T-cell (primary cell): ENCODE measurements around the gene RBM43. TPM values are rescaled to one million over a fixed set of nuclear protein-coding genes. Genes with fewer than 3 reads are reported as not detected.
"Not testable (repeated sequence)": the region's sequence is repeated elsewhere in the genome, so short reads cannot be mapped to it uniquely, and the experiment has no call there.

Experiments used
- ATAC-seq, 4 experiments: fragments of 200-7000 bp in 3 of 4; fragments of 150-1000 bp in 1 of 4; cut with Tn5 transposase; replicated peaks in 1 of 4; 1 replicate in 3 of 4; 2 replicates in 1 of 4; pipeline ENCODE4 v1.10.0; 2021; ENCODE audit warnings: moderate library complexity in 3 of 4, mild to moderate bottlenecking in 2 of 4, moderate number of reproducible peaks in 1 of 4
- CTCF ChIA-PET, 2 donors: fragments of 300-600 bp; sonication (Branson Sonifier 250); formaldehyde crosslinking; loops; one replicate each; lab custom pipeline; 2022; ENCODE audit warnings: antibody characterized with exemption in 2 of 2; lab: Charles Lee
- POLR2A ChIA-PET, 2 donors: fragments of 300-600 bp; sonication (Branson Sonifier 250); formaldehyde crosslinking; loops; one replicate each; lab custom pipeline; 2022; ENCODE audit warnings: antibody characterized with exemption in 2 of 2; lab: Charles Lee
- DNase-seq, 35 experiments: peaks; one replicate each; pipeline versions ENCODE4 v3.0.0 to v3.0.0-alpha.2; 2013 to 2023
- H3K27ac ChIP-seq: one replicate; pipeline ENCODE4 v1.5.1; 2013; ENCODE audit warnings: low read length
- H3K27me3 ChIP-seq, 2 experiments: replicated peaks in 1 of 2; 1 replicate in 1 of 2; 2 replicates in 1 of 2; pipeline versions ENCODE4 v1.6.1 to v1.7.0; 2013; ENCODE audit warnings: low read length in 1 of 2, mixed read lengths in 1 of 2; ENCODE audit not compliant: control insufficient read depth in 2 of 2, insufficient read depth in 2 of 2; ENCODE audit errors: extremely low read depth in 1 of 2
- H3K36me3 ChIP-seq, 2 donors: 1 replicate in 1 of 2; 2 replicates in 1 of 2; pipeline versions ENCODE4 v1.6.1 to v1.7.0; 2013; ENCODE audit warnings: low read length in 1 of 2; ENCODE audit not compliant: control insufficient read depth in 2 of 2, insufficient read depth in 1 of 2; ENCODE audit errors: extremely low read depth in 1 of 2
- H3K4me1 ChIP-seq, 2 experiments: 1 replicate in 1 of 2; 2 replicates in 1 of 2; pipeline versions ENCODE4 v1.6.1 to v1.7.0; 2013; ENCODE audit warnings: low read length in 2 of 2, mixed read lengths in 1 of 2; ENCODE audit not compliant: insufficient read depth in 2 of 2, control insufficient read depth in 1 of 2; ENCODE audit errors: extremely low read depth in 1 of 2
- H3K4me3 ChIP-seq, 2 donors: 1 replicate in 1 of 2; 2 replicates in 1 of 2; pipeline versions ENCODE4 v1.5.1 to v1.7.0; 2013; ENCODE audit warnings: mild to moderate bottlenecking in 2 of 2, low read length in 1 of 2, moderate library complexity in 1 of 2; ENCODE audit not compliant: control insufficient read depth in 1 of 2; ENCODE audit errors: extremely low read depth in 1 of 2
- H3K9me3 ChIP-seq: 2 replicates; pipeline ENCODE4 v1.7.0; 2013
- H3K27ac Mint-ChIP-seq, 2 donors: one replicate each; pipeline ENCODE4 v1.8.0; 2020 to 2021; ENCODE audit warnings: mild to moderate bottlenecking in 2 of 2, mixed read lengths in 2 of 2
- H3K27me3 Mint-ChIP-seq, 2 donors: one replicate each; pipeline ENCODE4 v1.8.0; 2021 to 2022; ENCODE audit warnings: mixed read lengths in 2 of 2
- H3K36me3 Mint-ChIP-seq: one replicate; pipeline ENCODE4 v1.8.0; 2021; ENCODE audit warnings: mixed read lengths
- H3K4me1 Mint-ChIP-seq, 3 donors: one replicate each; pipeline ENCODE4 v1.8.0; 2020 to 2022; ENCODE audit warnings: mixed read lengths in 3 of 3, mild to moderate bottlenecking in 1 of 3
- H3K4me3 Mint-ChIP-seq, 3 donors: one replicate each; pipeline ENCODE4 v1.8.0; 2020 to 2022; ENCODE audit warnings: mild to moderate bottlenecking in 3 of 3, mixed read lengths in 3 of 3, moderate library complexity in 3 of 3
- H3K9me3 Mint-ChIP-seq, 3 donors: one replicate each; pipeline ENCODE4 v1.8.0; 2020 to 2022; ENCODE audit warnings: mixed read lengths in 3 of 3
- WGBS: methylation state at CpG from one replicate; pipeline ENCODE4 v1.1.5; 2013; ENCODE audit warnings: missing lambda C conversion rate; ENCODE audit not compliant: insufficient coverage; 5-methylcytosine and 5-hydroxymethylcytosine counted together
- total RNA-seq, 35 experiments: library from RNA in 6 of 35; stranded (reverse) in 6 of 35; fragments of 120-200 nt in 1 of 35; gene quantifications; one replicate each; pipeline versions ENCODE4 v1.2.1 to v1.2.4 and lab custom pipeline; 2013 to 2026

Gene RBM43
- total RNA-seq (10 to 100 TPM; 11.4 to 18.2 (median 16.8) TPM), total RNA-seq (lab: John Stamatoyannopoulos, UW) (1.3 to 40.1 (median 14.5) reads per million in 29 experiments)
- total RNA-seq (2013), result 22.1 TPM

DNA sequence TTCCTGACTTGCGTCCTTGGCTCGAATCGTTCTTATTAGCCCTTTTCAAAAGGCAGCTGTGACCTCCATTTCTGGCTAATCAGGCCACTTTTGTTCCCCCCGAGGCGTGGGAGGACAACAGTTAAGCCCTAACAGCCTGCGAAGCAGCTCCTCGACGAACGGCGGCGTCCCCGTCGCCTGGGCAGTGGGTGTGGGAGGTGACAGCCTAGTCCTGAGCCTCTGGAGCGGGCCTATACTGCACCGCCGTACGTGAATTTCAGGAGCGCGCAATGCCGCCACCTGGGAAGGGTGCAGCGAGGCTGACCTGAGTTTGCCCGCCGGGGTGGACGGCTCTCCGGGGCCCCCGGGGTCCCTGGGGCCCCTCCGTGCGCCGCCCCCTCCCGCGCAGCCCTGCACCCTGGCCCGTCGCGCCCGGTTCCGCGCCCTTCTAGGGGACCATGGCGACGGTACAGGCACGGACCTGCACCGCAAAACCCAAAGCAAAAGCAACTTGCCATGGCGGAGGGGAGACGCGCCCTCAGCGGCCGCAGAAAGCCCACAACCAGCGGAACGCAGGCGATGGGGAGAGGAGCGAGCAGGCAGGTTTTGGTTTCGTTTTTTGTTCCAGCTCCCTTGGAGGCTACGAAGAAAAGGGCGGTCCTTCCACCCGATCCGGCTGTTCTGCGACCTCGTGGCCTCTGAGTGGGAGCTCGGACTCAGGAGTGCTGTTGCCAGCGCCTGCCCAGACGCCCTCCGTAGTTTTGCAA lies at the start of gene RBM43:
TSS of gene RBM43 (minus strand) at position 633 of the 746 bp plus-strand sequence. CDS start at position 497, 136 bp downstream.
- DNase-seq, result peak; percentile 62 to 91 (median 77)
- WGBS, result under 1% methylated on average over 52 of the region's 61 CpGs
- ChIA-PET POLR2A (interaction anchor here (0.6 to 1.1 kb wide), 4 partner anchors 9 to 471 kb away, joined by 3 to 6 read pairs (median 4); partner anchors contain the start of gene NMI (in 1 of the 2)), CTCF (interaction anchor here (0.6 to 1.3 kb wide), 4 partner anchors 13 to 175 kb away, joined by 3 to 5 read pairs (median 3); no protein-coding TSS in a partner anchor)
- Mint-ChIP-seq H3K27ac (peak within 1 kb of the TSS; percentile 97 to 100), H3K36me3 (peaks cover 5% of the 10 kb centered on the region), H3K9me3 (no peaks in the 10 kb centered on the region), H3K4me1 (peaks cover 39 to 40% (median 39%) of the 10 kb centered on the region in 3 donors), H3K4me3 (peak within 1 kb of the TSS; percentile 92 to 98 (median 93)), H3K27me3 (no peaks in the 10 kb centered on the region)
- Histone ChIP-seq H3K27me3 (no peaks in the 10 kb centered on the region), H3K27ac (peak within 1 kb of the TSS; percentile 98), H3K4me3 (peak within 1 kb of the TSS; percentile 68 to 89), H3K36me3 (no peaks in the 10 kb centered on the region), H3K9me3 (no peaks in the 10 kb centered on the region), H3K4me1 (peaks cover 10 to 14% of the 10 kb centered on the region in 2 experiments)
- peak; percentile 89 to 92 (median 90) for ATAC-seq

DNA sequence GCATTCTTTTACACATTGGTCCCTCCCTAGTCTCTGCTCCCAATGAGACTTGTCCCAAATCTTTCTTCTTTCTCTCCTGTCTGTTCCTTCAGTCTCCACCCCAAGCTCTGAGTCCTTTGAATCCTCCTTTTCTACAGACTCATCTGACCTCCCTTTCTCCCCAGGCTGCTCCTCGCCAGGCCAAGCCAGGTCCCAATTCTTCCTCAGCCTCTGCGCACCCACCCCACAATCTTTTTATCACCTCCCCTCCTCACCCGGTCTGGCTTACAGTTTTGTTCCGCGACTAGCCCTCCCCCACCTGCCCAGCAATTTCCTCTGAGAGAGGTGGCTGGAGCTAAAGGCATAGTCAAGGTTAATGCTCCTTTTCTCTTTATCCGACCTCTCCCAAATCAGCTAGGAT lies 48.6 kb upstream of the RBM43 start:
- H3K36me3 ChIP-seq, H3K4me1 ChIP-seq, H3K27me3 ChIP-seq, H3K9me3 ChIP-seq, POLR2A ChIA-PET, H3K4me3 Mint-ChIP-seq, H3K4me1 Mint-ChIP-seq, ATAC-seq, H3K9me3 Mint-ChIP-seq, DNase-seq, H3K36me3 Mint-ChIP-seq, H3K27me3 Mint-ChIP-seq, H3K27ac Mint-ChIP-seq, H3K4me3 ChIP-seq, H3K27ac ChIP-seq: not testable (repeated sequence)
- CTCF ChIA-PET, result interaction anchor here (0.6 to 0.7 kb wide), 2 partner anchors 12 to 190 kb away, joined by 3 to 4 read pairs; no protein-coding TSS in a partner anchor
- WGBS, result 96% methylated on average over 4 of the region's 6 CpGs

DNA sequence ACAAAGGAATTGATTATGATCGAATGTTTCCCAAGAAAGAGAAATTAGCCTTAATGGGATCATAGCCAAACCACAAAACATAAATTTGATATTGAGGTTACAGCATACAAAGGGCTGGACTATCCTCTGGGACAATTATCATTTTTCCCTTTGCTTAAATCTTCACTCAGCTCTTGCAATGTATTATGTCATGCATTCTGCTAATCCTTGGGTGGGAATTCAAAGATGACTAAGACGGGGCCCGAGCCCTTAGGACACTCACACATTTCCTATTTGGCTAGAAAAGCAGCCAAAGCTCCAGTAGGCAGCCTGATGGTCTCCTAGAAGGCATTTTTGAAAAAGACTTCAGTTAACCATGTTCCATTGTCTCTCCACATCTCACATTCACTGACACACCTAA lies 45.0 kb upstream of the RBM43 start:
- H3K27me3 ChIP-seq, result peaks cover 0 to 5% of the 10 kb centered on the region in 2 experiments
- no peaks in the 10 kb centered on the region for H3K36me3 ChIP-seq
- DNase-seq (no peak), ATAC-seq (no peak)
- H3K4me1 Mint-ChIP-seq, result no peaks in the 10 kb centered on the region
- H3K27ac Mint-ChIP-seq, result no peak overlapping the region
- H3K4me3 ChIP-seq, result no peak overlapping the region
- H3K4me1 ChIP-seq, result no peaks in the 10 kb centered on the region
- WGBS, result no CpG with 5 or more reads among the region's 3 CpGs
- CTCF ChIA-PET, result no interaction called here
- H3K4me3 Mint-ChIP-seq, result no peak overlapping the region
- no peaks in the 10 kb centered on the region for H3K27me3 Mint-ChIP-seq
- no peak overlapping the region for H3K27ac ChIP-seq
- no peaks in the 10 kb centered on the region for H3K9me3 ChIP-seq
- no peaks in the 10 kb centered on the region for H3K9me3 Mint-ChIP-seq
- no peaks in the 10 kb centered on the region for H3K36me3 Mint-ChIP-seq
- POLR2A ChIA-PET, result no interaction called here

DNA sequence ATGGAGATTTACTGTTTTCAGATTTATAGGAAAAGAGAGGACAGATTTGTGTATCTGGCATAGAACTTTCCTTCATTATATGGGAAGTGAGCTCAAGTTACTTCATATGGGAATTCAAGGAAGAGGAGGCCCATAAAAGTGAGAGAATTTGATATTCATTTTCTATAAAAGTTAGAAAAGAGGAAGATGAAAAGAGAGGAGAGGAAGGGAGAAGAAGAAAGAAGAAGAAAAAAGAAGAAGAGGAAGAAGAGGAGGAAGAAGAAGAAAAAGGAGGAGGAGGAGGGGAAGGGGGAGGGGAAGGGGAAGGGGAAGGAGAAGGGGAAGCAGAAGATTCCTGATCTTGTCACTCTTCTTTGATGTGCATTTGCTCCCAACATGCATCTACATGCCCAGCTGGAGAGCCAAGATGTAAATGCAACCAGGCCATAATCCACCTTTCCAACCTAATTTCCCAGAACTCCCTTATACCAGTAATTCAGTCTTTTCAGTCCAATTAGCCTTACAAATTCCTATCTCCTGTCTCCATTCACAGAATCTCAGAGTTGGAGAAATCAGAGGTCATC lies 43.5 kb upstream of the RBM43 start:
- no peak overlapping the region for H3K27ac ChIP-seq
- H3K9me3 ChIP-seq, result no peaks in the 10 kb centered on the region
- Mint-ChIP-seq H3K27ac (no peak overlapping the region), H3K4me1 (no peaks in the 10 kb centered on the region), H3K27me3 (peaks cover under 1 to 3% of the 10 kb centered on the region in 2 donors), H3K9me3 (no peaks in the 10 kb centered on the region), H3K4me3 (no peak overlapping the region), H3K36me3 (no peaks in the 10 kb centered on the region)
- H3K4me3 ChIP-seq, result no peak overlapping the region
- CTCF ChIA-PET, result no interaction called here
- H3K4me1 ChIP-seq, result no peaks in the 10 kb centered on the region
- no peaks in the 10 kb centered on the region for H3K36me3 ChIP-seq
- ATAC-seq (no peak), DNase-seq (no peak)
- peaks cover 0 to 2% of the 10 kb centered on the region in 2 experiments for H3K27me3 ChIP-seq
- POLR2A ChIA-PET, result no interaction called here

DNA sequence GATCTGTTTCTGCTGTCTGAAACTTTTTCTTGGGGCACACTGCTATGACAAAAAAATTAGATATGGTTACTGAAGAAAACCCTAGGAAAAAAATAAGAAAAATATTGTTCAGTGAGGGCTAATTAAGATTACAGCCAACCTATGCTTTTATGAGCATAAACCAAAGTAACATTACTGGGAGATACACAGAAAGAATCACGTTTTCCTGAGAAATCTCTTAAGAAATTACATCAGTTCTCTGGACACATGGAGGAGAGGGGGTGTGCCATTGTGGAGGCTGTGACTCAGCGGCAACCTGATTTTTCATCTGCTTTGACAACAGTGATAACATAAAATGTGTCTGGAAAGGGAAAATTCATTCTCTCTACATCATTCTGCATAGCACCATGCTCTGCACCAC lies 41.2 kb upstream of the RBM43 start:
- Mint-ChIP-seq H3K27ac (no peak overlapping the region), H3K27me3 (peaks cover 3 to 6% of the 10 kb centered on the region in 2 donors), H3K9me3 (no peaks in the 10 kb centered on the region), H3K4me1 (no peaks in the 10 kb centered on the region), H3K4me3 (no peak overlapping the region), H3K36me3 (no peaks in the 10 kb centered on the region)
- ChIA-PET CTCF (no interaction called here), POLR2A (no interaction called here)
- Histone ChIP-seq H3K27me3 (no peaks in the 10 kb centered on the region), H3K4me3 (no peak overlapping the region), H3K36me3 (no peaks in the 10 kb centered on the region), H3K9me3 (no peaks in the 10 kb centered on the region), H3K27ac (no peak overlapping the region), H3K4me1 (no peaks in the 10 kb centered on the region)
- WGBS, result no CpG with 5 or more reads among the region's 2 CpGs
- no peak for ATAC-seq
- no peak for DNase-seq

DNA sequence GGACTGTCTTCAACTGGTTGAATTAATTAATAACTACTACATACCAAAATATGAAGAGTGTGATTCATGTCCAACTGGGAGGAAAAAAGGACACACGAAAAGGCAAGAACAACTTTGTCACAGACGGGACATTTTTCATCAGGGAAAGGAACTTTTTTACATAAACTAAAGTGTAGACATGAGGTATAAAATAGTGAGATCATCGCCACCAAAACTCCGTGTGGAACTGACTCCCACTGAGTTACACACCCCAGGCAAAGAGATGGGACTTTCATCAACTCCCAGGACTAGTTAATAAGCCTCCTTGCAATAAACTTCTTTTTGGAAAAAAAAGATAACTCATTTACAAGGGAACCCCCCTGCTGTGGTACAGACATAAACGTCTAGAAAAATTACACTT lies 40.7 kb upstream of the RBM43 start:
- Mint-ChIP-seq H3K27me3 (peaks cover 3 to 6% of the 10 kb centered on the region in 2 donors), H3K27ac (no peak overlapping the region), H3K4me1 (no peaks in the 10 kb centered on the region), H3K4me3 (no peak overlapping the region), H3K36me3 (no peaks in the 10 kb centered on the region), H3K9me3 (no peaks in the 10 kb centered on the region)
- no peak for DNase-seq
- ChIA-PET POLR2A (no interaction called here), CTCF (interaction anchor here in 1 of 2 donors (0.5 kb wide), 1 partner anchor 105 kb away, joined by 3 read pairs; no protein-coding TSS in a partner anchor)
- no peak overlapping the region for H3K4me3 ChIP-seq
- H3K36me3 ChIP-seq, result no peaks in the 10 kb centered on the region
- no peaks in the 10 kb centered on the region for H3K9me3 ChIP-seq
- 100% methylated on average over 1 of the region's 5 CpGs for WGBS
- no peaks in the 10 kb centered on the region for H3K4me1 ChIP-seq
- no peaks in the 10 kb centered on the region for H3K27me3 ChIP-seq
- no peak overlapping the region for H3K27ac ChIP-seq
- no peak for ATAC-seq
